GM21786 (cell line): ENCODE results near the gene NIPBL.
"Not testable (repeated sequence)": the region's sequence is repeated elsewhere in the genome, so short reads cannot be mapped to it uniquely, and the experiment has no call there.

Experiments
- ATAC-seq: cut with Tn5 transposase; IDR thresholded peaks from one replicate; pipeline ENCODE4 v1.9.1; 2021; ENCODE audit not compliant: unreplicated experiment

Gene NIPBL

DNA sequence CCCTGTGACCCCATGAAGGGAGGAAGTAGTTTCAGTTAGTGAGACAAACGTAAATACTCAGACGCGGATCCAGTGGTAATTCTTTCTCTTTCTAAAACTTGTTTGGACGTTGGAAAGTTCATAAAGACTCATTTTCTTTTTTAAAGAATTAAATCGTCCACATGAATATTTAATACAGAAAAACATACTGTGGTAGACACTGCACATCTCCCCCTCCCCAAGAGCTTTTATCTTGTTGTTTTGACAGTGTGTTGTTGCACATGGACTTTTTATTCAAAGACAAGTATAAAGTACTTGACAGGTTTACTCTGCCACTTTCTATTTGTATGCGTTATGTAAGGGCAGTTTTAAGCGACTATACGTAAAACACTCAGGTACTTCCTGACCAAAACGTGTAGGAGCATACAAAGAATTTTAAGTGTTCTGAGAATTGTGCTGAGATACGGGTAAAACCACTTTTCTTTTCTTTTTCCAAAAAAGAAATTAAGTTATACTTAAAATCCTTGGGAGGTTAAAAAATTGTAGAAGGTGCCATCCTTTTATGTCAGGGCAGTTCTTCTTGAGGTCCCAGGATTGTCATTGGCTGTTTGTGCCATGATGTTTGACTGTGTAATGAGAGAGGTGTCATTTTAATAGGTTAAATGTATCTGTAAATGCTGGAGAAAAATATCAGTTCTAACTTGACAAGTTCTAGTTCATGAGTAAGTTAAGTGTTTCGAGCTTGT is 1.3 kb downstream of the NIPBL start:
- no peak for ATAC-seq

- no peak for ATAC-seq
These were observed 2.0 kb downstream of the NIPBL start for GRCh38 chr5:36878392-36879082.

- ATAC-seq: no peak
These were observed 2.9 kb downstream of the NIPBL start for GRCh38 chr5:36879274-36880033.

GRCh38 chr5:36880761-36881160 is 4.2 kb downstream of the NIPBL start:
- no peak for ATAC-seq

GRCh38 chr5:36881304-36881703 is 4.7 kb downstream of the NIPBL start:
- ATAC-seq: no peak

GRCh38 chr5:36881807-36882206 is 5.2 kb downstream of the NIPBL start:
- no peak for ATAC-seq

- peak; percentile 46 for ATAC-seq
These were observed 5.7 kb downstream of the NIPBL start for GRCh38 chr5:36882250-36882649.

DNA sequence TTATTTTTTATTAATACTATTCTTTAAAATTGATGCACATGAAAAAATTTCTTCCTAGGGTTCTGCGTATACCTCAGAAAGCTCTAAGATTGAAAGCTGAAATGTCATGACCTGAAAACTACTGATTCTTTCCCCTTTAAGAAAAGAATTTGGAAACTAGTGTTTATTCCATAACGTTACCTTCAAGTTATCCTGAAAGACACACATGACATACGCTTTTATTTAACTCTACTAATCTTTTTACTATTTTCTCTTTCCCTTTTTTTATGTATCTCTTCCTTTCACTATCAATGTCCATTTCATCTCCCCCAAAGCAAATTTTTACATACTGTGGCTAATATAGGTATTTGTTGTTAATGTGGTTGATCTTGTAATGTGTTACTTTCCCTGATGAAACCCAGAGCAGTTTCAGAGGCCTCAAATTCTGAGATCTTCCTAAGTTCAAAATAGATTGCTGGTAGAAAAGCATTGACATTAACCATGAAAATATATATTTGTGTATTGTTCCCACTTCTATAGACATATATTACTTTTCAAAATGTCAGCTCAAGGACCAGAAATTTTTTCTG is 7.4 kb downstream of the NIPBL start:
- no peak for ATAC-seq

GRCh38 chr5:36885149-36885548 is 8.6 kb downstream of the NIPBL start:
- ATAC-seq: no peak

DNA sequence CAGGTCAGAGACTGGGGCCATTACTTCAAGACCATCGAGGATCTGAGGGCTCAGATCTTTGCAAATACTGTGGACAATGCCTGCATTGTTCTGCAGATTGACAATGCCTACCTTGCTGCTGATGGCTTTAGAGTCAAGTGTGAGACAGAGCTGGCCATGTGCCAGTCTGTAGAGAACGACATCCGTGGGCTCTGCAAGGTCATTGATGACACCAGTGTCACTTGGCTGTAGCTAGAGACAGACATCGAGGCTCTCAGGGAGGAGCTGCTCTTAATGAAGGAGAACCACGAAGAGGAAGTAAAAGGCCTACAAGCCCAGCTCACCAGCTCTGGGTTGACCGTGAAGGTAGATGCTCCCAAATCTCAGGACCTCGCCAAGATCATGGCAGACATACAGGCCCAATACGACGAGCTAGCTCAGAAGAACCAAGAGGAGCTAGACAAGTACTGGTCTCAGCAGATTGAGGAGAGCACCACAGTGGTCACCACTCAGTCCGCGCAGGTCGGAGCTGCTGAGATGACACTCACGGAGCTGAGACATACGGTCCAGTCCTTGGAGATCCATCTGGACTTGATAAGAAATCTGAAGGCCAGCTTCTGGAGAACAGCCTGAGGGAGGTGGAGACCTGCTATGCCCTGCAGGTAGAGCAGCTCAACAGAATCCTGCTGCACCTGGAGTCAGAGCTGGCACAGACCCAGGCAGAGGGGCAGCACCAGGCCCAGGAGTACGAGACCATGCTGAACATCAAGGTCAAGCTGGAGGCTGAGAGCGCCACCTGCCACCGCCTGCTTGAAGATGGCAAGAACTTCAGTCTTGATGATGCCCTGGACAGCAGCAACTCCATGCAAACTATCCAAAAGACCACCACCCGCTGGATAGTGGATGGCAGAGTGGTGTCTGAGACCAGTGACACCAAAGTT is 9.3 kb downstream of the NIPBL start:
- no peak for ATAC-seq

DNA sequence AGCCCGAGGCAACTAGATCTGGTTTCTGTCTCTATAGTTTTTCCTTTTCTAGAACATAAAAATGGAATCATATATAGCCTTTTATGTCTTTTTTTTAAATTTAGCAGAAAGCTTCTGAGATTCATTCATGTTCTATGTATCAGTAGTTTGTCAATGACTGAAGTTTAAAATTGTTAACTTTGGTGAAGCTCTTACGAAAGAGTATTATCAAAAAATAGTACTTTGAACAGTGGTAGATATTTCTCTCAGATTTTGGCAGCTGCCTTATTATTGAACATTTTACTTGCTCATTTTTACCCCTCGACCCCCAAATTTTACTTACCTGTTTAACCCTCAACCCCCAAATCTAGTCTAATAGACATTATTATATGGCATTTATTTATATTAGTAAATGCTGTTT is 10.2 kb downstream of the NIPBL start:
- ATAC-seq: no peak

GRCh38 chr5:36887532-36887931 is 11.0 kb downstream of the NIPBL start:
- no peak for ATAC-seq

- no peak for ATAC-seq
These were observed 11.7 kb downstream of the NIPBL start for GRCh38 chr5:36888303-36888702.

DNA sequence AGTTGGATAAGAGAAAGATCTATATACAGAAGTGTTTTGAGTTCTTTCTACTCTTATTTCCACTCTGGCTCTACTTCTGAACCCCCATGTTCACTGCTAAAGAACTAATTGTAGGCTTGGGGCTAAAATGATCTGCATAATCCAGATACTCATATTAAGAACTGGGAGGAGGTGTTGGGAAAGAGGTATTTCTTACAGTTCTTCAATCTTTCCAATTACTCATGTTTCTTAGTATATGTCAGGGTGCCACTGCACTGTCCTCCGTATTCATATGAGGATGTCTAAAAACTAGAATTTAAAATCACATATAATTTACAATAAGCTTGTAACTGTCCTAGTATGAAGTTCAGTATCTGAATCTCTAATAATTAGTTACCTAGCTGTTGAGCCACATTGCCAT is 12.7 kb downstream of the NIPBL start:
- ATAC-seq: no peak

DNA sequence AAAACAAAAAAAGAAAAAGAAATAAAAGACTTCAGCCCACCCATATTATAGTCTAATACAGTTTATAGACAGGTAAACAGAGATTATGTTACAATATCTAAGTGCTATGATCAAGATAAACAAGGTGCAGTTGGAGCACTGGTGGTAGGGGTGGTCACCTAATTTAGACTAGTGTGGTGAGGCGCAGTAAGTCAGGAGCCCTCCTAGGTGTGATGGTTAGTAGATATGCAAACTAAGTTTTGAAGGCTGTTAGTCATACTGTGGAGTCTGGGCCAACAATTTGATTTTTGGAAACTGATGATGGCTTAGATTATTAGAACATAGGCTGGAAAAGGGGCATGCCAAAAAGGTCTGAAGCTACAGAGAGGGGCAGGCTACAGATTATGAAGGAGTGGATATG is 14.7 kb downstream of the NIPBL start:
- no peak for ATAC-seq

DNA sequence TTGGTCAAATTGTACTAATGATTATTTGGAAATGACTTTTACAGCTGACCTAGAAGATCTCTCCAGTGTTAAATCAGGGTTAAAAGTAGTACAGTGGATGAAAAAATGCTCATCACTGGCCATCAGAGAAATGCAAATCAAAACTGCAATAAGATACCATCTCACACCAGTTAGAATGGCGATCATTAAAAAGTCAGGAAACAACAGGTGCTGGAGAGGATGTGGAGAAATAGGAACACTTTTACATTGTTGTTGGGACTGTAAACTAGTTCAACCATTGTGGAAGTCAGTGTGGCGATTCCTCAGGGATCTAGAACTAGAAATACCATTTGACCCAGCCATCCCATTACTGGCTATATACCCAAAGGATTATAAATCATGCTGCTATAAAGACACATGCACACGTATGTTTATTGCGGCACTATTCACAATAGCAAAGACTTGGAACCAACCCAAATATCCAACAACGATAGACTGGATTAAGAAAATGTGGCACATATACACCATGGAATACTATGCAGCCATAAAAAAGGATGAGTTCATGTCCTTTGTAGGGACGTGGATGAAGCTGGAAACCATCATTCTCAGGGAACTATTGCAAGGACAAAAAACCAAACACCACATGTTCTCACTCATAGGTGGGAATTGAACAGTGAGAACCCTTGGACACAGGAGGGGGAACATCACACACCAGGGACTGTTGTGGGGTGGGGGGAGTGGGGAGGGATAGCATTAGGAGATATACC is 15.7 kb downstream of the NIPBL start:
- not testable (repeated sequence) for ATAC-seq

- no peak for ATAC-seq
These were observed 18.4 kb downstream of the NIPBL start for GRCh38 chr5:36894954-36895353.

DNA sequence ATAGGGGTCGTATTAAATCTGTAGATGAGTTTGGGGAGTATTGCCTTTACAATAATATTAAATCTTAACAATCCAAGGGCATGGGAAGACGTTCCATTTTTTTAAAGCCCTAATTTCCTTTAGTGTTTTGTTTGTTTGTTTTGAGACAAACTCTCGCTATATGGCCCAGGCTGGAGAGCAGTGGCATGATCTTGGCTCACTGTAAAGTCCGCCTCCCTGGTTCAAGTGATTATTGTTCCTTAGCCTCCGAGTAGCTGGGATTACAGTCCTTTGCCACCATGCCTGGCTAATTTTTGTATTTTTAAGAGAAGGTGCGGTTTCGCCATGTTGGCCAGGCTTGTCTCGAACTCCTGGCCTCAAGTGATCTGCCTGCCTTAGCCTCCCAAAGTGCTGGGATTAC is 19.9 kb downstream of the NIPBL start:
- no peak for ATAC-seq

GRCh38 chr5:36897616-36898015 is 21.0 kb downstream of the NIPBL start:
- no peak for ATAC-seq

- ATAC-seq: no peak
These were observed 23.3 kb downstream of the NIPBL start for GRCh38 chr5:36899860-36900259.
